NCI-H2171 treated with DMSO at 0.1 percent for 48 hours (cell line): ENCODE data around the gene ZNF335.

Experiments used
- DNase-seq: peaks from one replicate; lab custom pipeline; 2025; lab: John Stamatoyannopoulos, UW

ZNF335 gene

DNA sequence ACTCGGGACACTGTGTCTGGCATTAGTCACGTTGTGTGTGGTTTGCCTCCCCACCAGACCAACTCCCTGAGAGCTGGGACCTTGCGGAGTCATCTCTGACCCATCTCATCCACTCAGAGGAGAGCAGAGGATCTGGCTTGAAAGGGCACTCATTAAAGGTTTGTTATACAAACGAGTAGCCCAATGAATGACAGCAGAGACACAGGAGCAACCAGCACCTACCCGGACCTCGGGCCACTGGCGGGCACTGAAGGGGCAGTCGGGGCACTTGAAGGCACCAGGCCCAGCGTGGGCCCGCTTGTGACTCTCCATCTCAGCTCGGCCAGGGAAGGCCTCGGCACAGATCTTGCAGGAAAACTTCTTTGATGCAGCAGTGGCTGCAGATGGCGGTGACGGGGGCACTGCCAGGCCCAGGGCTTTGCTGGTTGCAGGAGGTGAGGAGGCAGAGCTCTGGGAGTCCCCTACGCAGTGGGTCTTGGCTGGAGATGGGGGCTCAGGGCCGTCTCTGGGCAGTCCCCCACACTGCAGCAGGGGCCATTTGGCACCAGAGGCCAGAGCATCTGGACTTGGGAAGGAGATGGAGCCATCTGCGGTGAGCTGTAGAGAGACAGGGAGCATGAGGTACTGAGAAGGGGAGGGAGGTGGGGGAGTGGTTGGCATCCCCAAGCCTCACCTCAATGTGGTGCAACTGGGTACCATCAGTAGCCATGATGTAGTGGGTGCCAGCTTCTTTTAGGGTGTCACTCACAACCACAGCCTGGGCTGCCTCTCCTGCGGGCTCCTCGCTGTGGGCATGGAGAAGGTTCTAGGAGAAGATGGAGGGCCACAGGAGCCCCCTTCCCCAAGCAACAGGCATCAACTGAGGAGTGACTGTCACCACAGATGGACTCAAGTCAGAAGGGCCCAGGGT, 19.8 kb downstream of the ZNF335 start:
- DNase-seq, result no peak

DNA sequence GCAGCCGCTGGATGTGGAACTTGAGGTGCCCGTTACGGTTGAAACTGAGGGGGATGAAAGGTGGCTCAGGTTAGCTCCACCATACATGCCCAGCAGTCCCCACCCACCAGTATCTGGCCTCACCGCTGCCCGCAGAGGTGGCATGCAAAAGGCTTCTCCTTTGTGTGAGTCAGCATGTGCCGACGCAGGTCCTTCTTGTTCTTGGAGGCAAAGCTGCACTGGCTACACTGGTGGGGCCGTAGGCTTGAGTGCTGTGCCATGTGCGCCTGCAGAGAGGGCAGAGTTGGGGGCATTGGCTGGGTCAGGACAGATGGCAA, 21.7 kb downstream of the ZNF335 start:
- no peak for DNase-seq

- no peak for DNase-seq
Measured at GRCh38 chr20:45949542-45950329, 22.3 kb downstream of the ZNF335 start.

- no peak for DNase-seq
Measured at GRCh38 chr20:45948742-45949541, 23.1 kb downstream of the ZNF335 start.

GRCh38 chr20:45948261-45948733, 23.7 kb downstream of the ZNF335 start:
- no peak for DNase-seq

- no peak for DNase-seq
Measured at GRCh38 chr20:45947110-45947866, 24.7 kb downstream of the ZNF335 start.

DNA sequence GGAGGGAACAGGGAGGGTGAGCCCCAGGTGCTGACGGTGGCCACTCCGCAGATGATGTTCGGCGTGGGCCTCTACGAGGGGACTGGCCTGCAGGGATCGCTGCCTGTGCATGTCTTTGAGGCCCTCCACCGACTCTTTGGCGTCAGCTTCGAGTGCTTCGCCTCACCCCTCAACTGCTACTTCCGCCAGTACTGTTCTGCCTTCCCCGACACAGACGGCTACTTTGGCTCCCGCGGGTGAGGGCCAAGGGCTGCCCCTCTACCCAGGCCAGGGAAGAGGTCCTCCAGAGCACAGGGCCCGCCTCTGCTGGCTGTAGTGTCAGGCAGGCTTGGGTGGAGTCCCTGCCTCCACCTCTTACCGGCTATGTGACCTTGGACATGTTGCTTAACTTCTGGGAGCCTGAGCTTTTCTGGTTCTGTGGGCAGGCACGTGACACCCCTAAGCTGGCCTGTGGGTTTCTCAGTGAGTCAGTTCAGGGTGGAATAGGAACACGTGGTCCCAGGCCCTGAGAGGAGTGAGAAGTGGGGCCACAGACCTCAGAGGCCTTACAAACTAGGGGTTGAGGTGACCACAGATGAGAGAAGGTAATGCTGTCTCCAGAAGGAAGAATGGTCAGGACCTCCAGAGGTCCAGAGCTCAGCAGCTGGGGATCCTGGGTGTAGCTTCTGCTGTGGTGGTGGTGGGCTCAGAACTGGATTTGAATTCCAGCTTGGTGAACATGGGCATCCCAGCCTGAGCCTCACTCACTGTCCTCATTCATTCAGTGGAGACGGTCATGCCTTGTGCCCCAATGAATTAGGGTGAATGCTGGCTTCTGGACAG, 25.6 kb downstream of the ZNF335 start:
- DNase-seq, result no peak

- no peak for DNase-seq
Measured at GRCh38 chr20:45945678-45946148, 26.3 kb downstream of the ZNF335 start.

DNA sequence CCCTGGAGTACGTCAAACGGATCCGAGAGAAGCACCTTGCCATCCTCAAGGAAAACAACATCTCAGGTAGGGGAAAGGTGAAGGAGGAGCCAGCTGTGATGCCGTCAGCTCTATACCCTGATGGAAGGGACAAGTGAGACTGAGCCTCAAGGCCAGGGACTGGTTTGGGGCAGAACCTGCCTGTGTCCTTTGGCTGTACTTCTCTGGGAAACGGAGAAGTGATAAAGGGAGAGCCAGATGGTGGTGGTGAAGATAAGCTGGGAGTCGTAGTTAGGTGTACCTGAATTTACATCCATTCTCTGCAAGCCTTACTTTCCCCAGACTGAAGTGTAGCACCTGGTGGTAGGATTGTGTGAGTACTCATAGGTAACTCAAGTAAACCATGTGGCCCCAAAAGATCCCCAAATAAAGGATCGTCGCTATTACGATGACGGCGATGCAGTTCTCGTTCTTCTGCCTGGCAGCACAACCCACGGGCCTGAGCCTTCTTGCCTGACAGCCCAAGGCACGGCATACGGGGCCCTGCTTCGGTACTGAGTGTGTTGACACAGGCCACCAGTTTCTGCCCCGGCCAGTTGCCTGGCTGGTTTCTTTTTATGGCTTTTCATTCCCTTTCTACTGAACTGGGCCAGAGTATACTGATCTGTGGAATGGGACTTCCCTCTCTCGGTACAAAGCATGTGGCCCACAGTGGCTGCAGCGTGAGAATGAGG, 26.9 kb downstream of the ZNF335 start:
- DNase-seq, result no peak

- no peak for DNase-seq
Measured at GRCh38 chr20:45944151-45944964, 27.6 kb downstream of the ZNF335 start.

DNA sequence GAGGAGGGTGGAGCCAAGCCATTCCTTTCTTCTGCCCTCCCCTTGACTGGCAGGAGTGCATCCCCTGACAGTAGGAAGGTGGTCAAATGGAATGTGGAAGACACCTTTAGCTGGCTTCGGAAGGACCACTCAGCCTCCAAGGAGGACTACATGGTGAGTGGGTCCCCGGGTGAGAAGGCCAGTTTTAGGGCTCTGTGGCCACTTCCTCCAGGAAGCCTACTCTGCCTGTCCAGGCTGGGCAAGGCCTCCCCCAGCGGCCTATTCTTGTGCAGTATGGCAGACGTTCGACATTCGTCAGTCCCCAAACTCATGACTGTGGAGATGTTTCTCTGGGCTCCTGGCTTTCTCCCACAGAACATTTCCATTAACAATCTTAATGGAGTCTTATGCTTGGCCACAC, 28.4 kb downstream of the ZNF335 start:
- no peak for DNase-seq

- DNase-seq, result no peak
Measured at GRCh38 chr20:45940469-45940868, 31.5 kb downstream of the ZNF335 start.

DNA sequence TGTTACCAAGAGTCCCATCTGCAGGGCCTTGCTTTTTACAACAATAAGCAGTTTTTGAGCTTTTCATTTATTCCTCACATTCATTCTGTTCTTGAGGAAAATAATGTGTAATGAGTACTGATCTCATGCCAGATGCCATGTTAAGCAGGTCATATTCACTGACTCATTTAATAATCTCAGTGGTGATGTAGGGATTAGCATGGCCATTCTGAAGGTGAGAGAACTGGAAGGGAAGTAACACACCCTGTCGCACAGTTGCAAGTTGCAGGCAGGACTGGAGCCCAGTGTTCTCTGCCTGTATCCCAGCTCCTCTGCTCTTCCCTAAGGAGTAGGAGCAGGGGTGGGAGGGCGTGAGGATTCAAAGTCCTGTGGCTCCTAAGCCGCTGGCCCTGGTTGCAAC, 31.9 kb downstream of the ZNF335 start:
- DNase-seq, result no peak

DNA sequence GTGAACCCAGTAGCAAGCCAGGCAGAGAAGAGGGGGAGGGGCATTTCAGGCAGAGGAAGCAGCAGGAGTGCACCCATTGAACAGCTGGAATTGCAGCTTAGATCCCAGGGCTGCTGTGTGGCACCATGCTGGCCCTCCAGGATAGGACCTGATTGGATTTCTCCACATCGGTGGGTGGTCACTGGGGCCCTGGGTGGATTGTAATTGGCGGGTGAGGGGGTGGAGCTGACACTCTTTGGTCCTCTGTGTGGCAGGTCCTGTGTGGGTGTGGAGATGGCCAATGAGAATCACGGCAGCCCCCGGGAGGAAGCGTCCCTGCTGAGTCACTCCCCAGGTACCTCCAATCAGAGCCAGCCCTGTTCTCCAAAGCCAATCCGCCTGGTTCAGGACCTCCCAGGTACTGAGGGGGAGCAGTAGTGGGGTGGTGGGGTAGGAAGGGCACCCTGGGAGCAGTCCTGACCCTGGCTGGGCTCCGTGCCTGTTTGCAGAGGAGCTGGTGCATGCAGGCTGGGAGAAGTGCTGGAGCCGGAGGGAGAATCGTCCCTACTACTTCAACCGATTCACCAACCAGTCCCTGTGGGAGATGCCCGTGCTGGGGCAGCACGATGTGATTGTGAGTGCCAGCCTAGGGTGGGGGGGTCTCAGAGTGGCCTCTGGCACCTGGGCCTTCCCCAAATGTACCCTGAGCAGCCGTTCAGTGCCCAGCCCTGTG, 33.1 kb downstream of the ZNF335 start:
- DNase-seq, result no peak

DNA sequence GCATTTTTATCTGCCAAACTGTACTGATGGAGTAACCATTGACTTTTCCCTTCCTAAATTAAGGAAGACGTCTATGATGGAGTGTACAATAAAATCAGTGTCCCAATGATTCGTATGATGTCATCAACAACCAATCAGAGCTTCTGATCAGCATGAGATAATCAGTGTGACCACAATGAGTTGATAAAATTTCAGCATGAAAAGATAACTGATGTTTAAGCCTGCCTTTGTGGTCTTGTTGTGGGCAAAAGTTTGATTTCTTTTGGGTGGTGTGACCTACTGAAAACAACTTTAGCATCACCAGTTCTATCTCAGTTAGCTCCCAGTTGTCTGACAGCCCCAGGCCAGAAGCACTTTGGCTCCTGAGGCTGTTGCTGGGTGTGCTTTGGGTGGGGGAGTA, 34.2 kb downstream of the ZNF335 start:
- DNase-seq, result no peak

DNA sequence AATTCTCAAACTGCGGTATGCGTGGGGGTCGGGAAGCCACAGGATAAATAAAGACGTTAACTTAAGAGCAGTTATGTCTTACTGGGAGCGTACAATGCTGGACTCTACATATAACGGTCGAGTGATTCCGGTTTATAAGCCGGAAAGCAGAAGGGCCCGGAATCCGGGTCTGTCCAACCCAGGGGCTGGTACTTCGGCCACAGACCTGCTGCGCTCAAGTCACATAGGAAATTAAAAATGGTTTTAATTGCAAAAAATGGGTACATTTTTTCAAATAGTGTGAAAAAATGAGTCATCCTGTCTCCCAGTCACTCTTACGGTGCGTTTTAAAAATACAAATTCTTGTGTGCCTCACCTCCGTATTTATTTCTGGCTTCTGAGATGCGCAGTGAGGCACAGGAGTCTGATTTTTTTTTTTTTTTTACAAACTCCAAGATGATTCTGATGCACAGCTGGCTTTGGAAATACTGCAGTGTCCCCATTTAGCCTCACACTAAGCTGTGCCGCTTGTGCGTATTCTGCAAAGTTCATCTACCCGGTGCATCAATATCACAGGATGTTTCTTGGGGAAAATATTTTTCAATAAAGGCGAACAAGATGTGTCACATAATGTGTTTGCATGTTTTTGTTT, 36.5 kb downstream of the ZNF335 start:
- peak; percentile 65 for DNase-seq

DNA sequence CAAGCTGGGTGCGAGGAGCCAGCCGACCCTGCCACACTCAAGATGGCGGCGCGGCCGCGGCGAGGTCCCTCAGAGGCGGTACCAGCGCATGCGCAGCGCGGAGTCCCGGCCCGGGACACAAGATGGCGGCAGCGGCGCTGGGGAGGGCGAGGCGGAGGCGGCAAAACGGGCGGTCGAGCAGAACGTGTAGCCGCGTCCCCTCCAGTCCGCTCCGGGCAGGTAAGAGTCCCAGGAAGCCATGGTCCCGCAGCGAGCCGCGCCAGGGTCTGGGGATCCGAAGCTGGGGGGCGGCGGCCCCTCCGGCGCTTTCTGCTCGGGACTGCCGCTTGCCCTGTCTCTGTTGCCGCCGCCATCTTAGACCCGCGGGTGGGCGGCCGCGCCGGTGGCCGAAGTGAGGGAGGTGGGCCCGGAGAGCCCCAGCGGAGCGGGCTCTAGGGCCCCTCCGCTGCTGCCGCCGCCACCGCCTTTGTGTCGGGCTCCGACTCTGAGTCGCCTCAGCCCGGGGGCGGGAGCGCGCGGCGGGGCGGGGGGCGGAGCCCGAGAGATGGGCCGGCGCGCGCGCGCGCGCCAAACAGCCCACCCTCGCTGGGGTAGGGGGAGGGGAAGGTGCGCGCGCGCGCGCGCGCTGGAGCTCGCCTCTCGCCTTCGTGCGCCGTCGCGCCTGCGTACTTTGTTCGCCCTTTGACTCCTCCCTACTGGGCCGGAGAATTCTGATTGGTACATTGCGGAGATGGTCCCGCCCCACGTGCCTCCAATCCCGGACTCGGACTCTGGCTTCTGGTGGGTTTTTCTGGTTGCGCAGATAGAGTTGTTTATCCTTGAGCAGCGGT, 37.2 kb downstream of the ZNF335 start, which contains the start of gene PCIF1:
Gene PCIF1, plus strand, starts transcription at position 98 of the 830 bp plus-strand sequence. CDS start 4,317 bp downstream, outside the sequence.
- DNase-seq, result peak; percentile 98
